Stimulated activated naive CD4-positive, alpha-beta T cell treated with Interleukin-2 at 50 U/mL for 16 hours (primary cell): ENCODE data around the gene AIF1L.
A peak's percentile ranks its signal among the peaks of the same experiment; 100 is the strongest.
"Not testable (repeated sequence)": the region's sequence is repeated elsewhere in the genome, so short reads cannot be mapped to it uniquely, and the experiment has no call there.

Source experiments
- DNase-seq: peaks from one replicate; lab custom pipeline; 2025; lab: John Stamatoyannopoulos, UW

The AIF1L gene

GRCh38 chr9:131121346-131121745 lies 25.0 kb downstream of the AIF1L start:
- DNase-seq, result no peak

GRCh38 chr9:131122158-131122557 lies 25.8 kb downstream of the AIF1L start:
- no peak for DNase-seq

GRCh38 chr9:131125038-131125287 lies 28.6 kb downstream of the AIF1L start:
- DNase-seq, result no peak

DNA sequence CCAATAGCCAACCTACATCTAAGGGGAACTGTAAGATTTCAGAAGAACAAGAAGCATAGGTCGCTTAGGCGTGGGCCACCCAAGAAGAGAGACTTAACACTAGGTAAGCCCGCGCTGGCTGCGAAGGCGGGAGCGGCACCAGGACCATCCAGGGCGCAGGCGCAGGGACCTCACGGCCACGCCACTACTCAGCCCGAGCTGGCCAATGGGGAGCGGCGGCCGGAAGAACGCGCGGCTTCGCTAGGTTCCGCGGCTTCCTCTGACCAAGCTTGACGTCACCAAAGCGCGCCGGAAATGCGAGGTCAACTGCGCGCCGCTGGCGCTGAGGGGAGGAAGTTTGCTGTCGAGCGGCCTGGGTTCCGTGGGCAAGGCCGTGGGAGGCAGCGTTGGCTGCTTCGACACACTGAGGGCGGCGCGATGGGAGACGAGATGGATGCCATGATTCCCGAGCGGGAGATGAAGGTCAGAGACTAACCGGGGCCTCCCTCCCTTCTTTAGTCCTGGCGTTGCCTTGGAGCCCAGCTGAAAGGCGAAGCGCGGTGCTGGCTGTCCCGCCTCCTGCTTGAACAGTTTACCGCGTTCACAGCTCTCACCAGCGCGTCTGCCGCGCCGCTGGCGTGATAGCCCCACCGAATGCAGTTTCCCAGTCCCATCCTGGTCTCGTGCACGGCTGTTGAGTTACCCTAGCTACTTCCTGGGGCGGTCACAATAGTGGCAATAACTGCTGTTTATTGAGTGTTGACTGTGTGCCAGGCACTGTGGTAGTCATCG lies 29.1 kb downstream of the AIF1L start, which contains the start of gene NUP214:
TSS of gene NUP214 (plus strand) at position 299 of the 771 bp plus-strand sequence. CDS start at position 418, 119 bp downstream.
- peak; percentile 100 for DNase-seq

- no peak for DNase-seq
Observed at GRCh38 chr9:131126059-131126426, 29.7 kb downstream of the AIF1L start.

GRCh38 chr9:131129183-131129582 lies 32.9 kb downstream of the AIF1L start:
- DNase-seq, result no peak

DNA sequence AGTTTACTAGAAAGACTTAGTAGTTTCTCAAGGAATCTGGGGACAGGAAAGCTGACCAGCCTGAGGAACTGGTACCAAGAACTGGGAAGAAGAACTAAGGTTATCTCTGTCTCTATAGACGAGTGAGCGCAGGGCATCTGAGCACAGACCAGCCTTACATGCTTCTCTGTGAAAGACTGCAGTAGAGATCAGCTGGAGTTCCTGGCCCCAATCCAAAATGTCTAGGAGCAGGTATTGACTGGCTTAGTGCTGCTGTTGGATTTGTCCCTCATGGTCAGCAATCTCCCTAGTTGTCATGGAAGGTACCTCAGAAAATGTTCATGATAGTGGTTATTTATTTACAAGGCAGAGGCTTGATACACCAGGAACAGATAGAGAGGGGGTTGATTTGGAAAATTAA lies 42.3 kb downstream of the AIF1L start:
- DNase-seq, result no peak

DNA sequence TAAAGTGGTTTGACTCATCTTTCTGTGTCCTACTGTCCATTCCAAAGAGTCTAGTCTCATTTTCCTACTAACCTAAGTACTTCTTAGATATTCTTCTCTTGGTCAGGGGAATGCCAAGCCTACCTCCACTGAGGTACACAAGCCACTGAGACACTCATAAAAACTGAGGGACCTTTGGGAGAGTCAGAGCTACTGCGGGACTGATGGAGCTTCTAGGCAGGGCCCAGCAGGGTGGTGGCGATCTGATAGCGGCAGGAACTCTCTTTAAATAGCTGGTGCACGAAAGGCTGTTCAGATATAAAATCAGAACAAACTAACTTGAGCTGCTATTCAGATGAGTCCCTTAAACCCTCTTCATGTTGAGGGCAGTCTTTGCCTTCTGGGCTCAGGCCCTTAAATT lies 43.8 kb downstream of the AIF1L start:
- no peak for DNase-seq

GRCh38 chr9:131140550-131140949 lies 44.2 kb downstream of the AIF1L start:
- no peak for DNase-seq

DNA sequence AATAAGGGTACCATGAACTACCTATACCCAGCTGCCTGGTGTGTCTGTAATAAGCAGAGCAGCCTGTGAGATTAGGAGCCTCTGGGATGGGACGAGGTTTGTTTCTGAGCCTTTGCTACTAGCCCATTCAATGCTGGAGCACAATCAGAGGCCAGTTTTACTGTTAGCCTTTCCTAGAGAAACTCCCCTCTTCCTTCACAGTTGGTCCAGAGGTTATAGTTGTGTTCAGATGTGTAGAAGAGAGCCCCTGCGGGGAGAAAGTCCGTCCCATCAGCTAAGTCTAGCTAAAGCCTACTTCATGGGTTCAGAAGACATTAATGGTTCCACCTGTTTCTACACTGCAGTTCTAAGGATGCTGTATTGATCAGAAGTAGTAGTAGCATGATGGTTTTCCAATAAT lies 45.8 kb downstream of the AIF1L start:
- no peak for DNase-seq

GRCh38 chr9:131144201-131144600 lies 47.9 kb downstream of the AIF1L start:
- DNase-seq, result no peak

DNA sequence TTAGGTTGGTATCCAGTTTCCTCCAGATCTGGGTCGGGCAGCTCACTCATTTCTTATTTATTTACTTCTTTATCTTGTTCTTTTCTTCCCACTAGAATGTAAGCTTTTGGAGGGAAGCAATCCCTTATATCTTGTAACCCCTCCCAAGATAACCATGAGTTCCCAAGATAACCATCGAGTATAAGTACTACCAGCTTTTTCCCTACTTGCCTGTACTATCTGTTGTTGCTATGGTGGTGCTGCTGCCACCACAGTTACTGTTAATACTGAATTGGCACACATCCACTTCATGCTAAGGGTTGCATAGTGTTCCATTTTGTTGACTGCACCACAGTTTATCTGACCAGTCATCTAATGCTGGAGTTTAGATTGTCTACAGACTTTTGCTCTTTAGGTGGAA lies 48.9 kb downstream of the AIF1L start:
- no peak for DNase-seq

GRCh38 chr9:131146186-131146585 lies 49.9 kb downstream of the AIF1L start:
- DNase-seq, result no peak

DNA sequence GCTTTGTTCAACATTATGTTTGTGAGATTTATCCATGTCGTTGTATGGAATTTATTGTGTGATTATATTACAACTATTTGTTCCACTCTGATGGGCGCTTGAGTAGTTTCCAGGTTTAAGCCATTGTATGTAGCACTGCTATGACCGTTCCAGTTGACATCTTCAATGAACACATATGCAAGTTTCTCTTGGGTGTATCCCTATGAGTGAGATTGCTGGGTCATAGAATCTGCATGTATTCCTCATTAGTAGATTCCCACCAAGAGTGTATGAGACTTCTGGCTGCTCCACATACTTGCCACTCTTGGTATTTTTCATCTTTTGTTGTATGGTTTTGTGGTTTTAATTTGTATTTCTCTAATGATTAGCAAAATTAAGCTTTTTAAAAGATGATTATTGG lies 51.9 kb downstream of the AIF1L start:
- no peak for DNase-seq

GRCh38 chr9:131148966-131149687 lies 52.8 kb downstream of the AIF1L start:
- DNase-seq, result no peak

- no peak for DNase-seq
Observed at GRCh38 chr9:131149688-131150053, 53.3 kb downstream of the AIF1L start.

DNA sequence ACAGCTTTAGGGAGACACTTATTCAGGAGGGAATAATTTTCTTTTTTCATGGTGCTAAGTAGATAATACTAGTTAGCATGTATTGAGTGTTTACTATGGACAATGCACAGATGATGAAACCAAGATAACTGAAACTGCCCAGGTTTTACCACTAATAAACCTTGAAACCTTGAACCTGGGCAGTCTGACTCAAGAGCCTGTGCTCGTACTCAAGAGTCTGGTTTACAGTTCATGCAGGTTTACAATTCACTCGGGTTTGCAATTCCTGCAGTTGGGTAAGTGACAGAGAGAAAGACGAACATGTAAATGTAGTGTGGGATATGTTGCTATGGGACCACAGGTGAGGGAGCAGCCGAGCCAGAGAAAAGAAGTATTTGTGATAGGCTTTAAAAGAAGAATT lies 57.3 kb downstream of the AIF1L start:
- no peak for DNase-seq

DNA sequence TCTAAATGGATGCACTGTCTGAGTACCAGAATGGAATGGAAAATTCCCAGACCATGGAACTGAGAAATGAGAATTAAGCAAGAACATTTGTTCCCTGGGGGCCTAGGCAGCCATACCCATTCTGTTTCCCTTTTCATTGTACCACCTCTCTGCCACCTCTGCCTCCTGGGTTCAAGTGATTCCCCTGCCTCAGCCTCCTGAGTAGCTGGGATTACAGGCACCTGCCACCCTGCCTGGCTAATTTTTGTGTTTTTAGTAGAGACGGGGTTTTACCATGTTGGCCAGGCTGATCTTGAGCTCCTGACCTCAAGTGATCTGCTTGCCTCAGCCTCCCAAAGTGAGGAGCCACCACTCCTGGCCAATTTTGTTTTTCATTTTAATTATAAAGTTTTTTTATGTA lies 62.3 kb downstream of the AIF1L start:
- DNase-seq, result not testable (repeated sequence)

DNA sequence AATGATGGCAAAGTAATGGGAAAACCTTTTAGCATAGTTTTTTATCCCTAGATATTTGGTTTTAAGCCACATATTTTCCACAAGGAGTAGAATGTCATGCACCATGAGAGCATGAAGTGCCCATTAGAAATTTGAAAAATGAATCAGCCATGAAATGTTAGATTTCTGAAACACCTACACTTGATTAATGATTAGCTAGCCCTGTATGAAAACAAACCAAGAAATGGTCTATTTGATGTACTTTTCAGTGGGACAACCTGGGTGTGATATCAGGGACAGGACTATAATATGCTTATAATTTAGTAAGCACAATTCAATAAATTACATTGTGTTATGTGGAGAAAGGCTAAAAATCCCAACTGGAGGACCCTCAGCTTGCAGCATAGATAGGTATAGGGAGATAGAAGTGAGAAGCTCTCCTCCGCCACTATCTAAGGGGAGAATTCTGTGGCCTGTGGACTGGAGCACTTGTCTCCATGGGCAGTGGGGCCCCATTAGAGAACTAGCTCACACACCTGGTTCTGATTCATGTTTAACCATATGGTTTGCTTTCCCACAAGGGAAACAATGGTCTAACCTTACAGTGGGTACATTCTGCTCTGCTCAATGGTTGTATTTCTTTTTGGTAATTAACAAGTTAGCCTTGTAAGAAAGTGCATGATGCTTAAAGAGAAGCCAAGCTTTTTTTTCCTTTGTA lies 64.2 kb downstream of the AIF1L start:
- no peak for DNase-seq

GRCh38 chr9:131161585-131161984 lies 65.3 kb downstream of the AIF1L start:
- DNase-seq, result no peak

DNA sequence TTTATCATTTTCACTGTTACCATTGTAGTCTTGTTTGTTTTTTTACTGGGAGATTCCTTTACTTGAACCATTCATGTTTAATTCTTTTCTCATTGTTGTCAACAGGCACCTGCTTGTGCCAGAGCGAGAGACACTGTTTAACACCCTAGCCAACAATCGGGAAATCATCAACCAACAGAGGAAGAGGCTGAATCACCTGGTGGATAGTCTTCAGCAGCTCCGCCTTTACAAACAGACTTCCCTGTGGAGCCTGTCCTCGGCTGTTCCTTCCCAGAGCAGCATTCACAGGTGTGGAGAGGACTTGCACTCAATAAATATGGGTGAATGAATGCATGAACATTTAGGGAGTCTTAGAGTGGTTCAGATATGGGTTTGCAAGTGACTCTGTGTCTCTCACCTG lies 66.6 kb downstream of the AIF1L start:
- no peak for DNase-seq

GRCh38 chr9:131165523-131165922 lies 69.2 kb downstream of the AIF1L start:
- DNase-seq, result no peak

- no peak for DNase-seq
Observed at GRCh38 chr9:131167146-131167692, 70.9 kb downstream of the AIF1L start.
